Tibial nerve (tissue), 4 donors: Measurements from ENCODE around the gene KRTAP10-1.

Experiments
- CTCF ChIP-seq, 5 experiments: fragments of 200-600 bp in 3 of 5; fragments of 450-650 bp in 2 of 5; sonication (generic) in 3 of 5; IDR thresholded peaks; one replicate each; pipeline ENCODE4 v1.5.1; 2016 to 2019; ENCODE audit warnings: antibody characterized with exemption in 5 of 5, mild to moderate bottlenecking in 3 of 5, moderate library complexity in 2 of 5
- EP300 ChIP-seq, 2 donors: sonication (generic); formaldehyde crosslinking; IDR thresholded peaks; one replicate each; pipeline ENCODE4 v1.6.1; 2017; ENCODE audit warnings: antibody characterized with exemption in 2 of 2, mild to moderate bottlenecking in 1 of 2
- POLR2A ChIP-seq, 2 donors: fragments of 450-650 bp; IDR thresholded peaks; one replicate each; pipeline ENCODE4 v1.6.1; 2017; ENCODE audit warnings: antibody characterized with exemption in 2 of 2, mild to moderate bottlenecking in 2 of 2, moderate library complexity in 2 of 2

DNA sequence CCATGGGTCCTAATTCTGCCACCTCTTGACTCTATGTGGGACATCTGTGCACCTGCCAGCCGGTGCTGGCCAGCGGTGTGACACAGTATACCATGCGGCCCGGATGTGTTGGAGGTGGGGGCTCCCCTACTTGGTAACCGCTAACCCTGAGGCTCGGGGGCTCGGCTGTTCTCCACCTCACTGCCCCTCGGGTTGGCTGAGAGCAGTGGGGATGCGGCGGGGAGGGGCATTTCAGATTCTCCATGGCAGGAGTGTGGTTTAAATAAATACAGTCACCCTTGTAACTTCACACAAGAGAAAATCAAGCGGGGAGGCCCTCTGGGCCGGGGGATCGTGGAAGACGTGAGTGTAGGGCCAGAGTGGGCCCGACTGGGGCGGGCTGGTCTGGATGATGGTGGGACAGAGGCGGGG, 11.0 kb downstream of the KRTAP10-1 start:
- TF ChIP-seq EP300 (IDR thresholded peaks at IDR 0.05) (no peak), CTCF (IDR thresholded peaks at IDR 0.05) (no peak), POLR2A (IDR thresholded peaks at IDR 0.05) (no peak)
